GM12872 (cell line): ENCODE results near the gene CDH13.

Experiments used
- TF ChIP-seq, protein P1 (sequence below): IDR thresholded peaks from 3 replicates; pipeline ENCODE4 v1.5.1; 2011; ENCODE audit warnings: low read depth, mild to moderate bottlenecking, low read length, moderate library complexity; ENCODE audit not compliant: insufficient read depth

CDH13 gene

DNA sequence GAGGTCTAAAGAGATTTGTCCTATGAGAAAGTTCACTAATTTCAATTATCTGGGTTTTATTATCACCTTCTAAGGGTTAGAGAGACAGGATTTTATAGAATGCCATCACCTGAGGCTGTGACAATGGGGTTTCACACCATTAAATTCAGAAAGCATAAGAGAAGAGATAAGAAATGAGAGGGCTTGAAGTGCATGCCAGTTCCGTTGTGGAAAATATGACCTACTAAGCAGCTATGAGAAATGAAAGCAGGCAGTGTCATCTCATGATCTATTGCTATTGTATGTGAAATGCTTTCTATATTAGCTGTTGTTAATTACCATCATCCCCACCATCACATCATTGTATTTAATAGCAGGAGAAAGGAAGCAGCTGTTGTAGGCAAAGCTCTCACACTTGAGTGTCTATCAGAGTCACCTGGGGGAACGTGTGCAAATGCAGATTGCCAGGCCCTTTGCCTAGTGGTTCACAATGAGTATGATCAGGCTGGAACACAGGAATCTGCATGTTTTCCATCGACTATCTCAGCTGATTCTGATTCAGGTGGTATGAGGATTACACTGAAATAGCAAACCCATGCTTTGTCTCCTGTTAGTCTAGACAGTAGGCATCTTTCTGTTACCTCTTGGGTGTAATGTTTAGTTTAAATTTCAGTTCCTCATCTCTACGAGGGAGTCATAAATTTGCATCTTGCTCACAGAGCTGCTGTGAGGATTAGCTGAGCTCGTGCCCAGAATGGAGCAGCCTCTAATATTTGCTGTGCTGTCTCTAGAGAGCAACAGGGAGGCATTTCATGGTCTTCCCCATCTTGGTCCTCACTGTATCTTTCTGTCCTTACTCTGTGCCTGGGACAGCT is 256.4 kb downstream of the CDH13 start:
- TF ChIP-seq, protein P1, sequence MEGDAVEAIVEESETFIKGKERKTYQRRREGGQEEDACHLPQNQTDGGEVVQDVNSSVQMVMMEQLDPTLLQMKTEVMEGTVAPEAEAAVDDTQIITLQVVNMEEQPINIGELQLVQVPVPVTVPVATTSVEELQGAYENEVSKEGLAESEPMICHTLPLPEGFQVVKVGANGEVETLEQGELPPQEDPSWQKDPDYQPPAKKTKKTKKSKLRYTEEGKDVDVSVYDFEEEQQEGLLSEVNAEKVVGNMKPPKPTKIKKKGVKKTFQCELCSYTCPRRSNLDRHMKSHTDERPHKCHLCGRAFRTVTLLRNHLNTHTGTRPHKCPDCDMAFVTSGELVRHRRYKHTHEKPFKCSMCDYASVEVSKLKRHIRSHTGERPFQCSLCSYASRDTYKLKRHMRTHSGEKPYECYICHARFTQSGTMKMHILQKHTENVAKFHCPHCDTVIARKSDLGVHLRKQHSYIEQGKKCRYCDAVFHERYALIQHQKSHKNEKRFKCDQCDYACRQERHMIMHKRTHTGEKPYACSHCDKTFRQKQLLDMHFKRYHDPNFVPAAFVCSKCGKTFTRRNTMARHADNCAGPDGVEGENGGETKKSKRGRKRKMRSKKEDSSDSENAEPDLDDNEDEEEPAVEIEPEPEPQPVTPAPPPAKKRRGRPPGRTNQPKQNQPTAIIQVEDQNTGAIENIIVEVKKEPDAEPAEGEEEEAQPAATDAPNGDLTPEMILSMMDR = no peak

- TF ChIP-seq, protein P1 = no peak
Observed at GRCh38 chr16:82884320-82884898, 257.6 kb downstream of the CDH13 start.

GRCh38 chr16:82886146-82886545 is 259.4 kb downstream of the CDH13 start:
- TF ChIP-seq, protein P1 = no peak

DNA sequence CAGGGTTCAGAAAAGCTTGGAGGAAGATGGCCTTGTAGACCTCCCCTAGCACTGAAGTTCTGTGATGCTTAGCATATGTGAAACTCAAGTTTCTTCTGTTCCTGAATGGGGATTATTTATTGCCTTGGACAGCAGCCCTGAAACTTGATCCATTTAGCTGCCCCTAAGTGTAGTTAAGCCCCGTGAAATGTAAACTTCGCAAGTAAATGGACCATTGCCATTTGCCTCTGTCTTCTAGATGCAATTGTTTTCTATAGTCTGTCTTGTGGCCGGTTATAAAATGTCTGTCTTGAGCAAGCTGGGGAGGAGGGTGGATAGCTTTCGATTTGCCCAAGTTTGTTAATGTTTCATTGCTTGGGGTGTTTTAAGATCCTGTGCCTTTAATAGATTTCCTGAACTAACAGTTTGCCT is 261.8 kb downstream of the CDH13 start:
- TF ChIP-seq, protein P1 = no peak

GRCh38 chr16:82891424-82891823 is 264.7 kb downstream of the CDH13 start:
- TF ChIP-seq, protein P1 = no peak

- TF ChIP-seq, protein P1 = no peak
Observed at GRCh38 chr16:82891918-82892317, 265.1 kb downstream of the CDH13 start.

DNA sequence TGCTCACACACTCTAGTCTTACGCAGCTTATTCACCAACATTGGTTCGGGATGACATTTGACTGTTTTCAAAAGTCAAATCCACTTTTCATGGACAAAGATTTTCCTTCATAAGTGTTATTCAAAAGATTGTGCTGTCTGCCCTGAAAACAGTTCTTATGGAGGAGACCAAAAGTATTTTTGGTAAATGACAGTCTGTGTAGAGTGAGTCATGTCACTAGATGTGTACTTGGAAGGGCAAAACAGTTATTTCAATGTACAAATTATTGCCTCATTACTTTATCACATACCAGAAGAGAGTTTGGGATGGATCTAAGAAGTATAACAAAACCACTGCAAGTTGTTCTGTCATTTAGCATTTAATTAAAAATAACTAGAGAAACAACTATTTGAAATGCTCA is 265.6 kb downstream of the CDH13 start:
- TF ChIP-seq, protein P1 = no peak
